ENCODE results near the gene CAMTA1. TPM values are rescaled to one million over a fixed set of nuclear protein-coding genes. Genes with fewer than 3 reads are reported as not detected.
"Not testable (repeated sequence)": the region's sequence is repeated elsewhere in the genome, so short reads cannot be mapped to it uniquely, and the experiment has no call there.

The CAMTA1 gene
- polyA plus RNA-seq, 4 donors: 89.3 to 98.2 (median 92.9) TPM

GRCh38 chr1:7704214-7705047, 919.2 kb downstream of the CAMTA1 start:
- peak; percentile 80 to 86 (median 82) for DNase-seq (ENCODE audit: low read depth in 4 of 4, low spot score in 3 of 4)

GRCh38 chr1:7705048-7705907, 920.0 kb downstream of the CAMTA1 start:
- no peak for DNase-seq (ENCODE audit: low read depth in 4 of 4, low spot score in 3 of 4)

DNA sequence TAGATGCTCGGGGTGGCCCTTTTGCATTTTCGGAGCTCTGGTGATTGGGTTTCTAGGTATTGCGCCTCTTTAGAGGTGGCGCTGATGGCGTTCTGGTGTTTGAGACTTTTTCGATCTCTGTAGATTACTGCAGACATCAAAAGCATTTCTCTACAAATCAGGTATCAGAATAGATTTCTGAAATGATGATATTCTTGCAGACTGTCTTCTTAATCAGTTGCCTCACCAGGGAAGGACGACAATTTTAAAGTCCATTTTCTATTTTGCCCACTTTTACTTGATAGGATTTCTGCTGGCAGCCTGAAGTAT, 920.6 kb downstream of the CAMTA1 start:
- no peak for DNase-seq (ENCODE audit: low read depth in 4 of 4, low spot score in 3 of 4)

- no peak for DNase-seq (ENCODE audit: low read depth in 4 of 4, low spot score in 3 of 4)
These were observed 922.3 kb downstream of the CAMTA1 start for GRCh38 chr1:7707527-7707926.

DNA sequence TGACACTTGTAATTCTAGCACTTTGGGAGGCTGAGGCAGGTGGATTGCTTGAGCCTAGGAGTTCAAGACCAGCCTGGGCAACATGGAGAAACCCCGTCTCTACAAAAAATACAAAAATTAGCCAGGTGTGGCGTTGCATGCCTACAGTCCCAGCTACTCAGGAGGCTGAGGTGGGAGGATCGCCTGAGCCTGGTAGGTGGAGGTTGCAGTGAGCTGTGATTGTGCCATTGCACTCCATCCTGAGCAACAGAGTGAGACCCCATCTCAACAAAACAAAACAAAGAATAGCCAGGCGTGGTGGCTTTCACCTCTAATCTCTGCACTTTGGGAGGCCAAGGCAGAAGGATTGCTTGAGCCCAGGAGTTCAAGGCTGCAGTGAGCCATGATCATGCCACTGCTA, 922.8 kb downstream of the CAMTA1 start:
- not testable (repeated sequence) for DNase-seq (ENCODE audit: low read depth in 4 of 4, low spot score in 3 of 4)

- DNase-seq (ENCODE audit: low read depth in 4 of 4, low spot score in 3 of 4): no peak
These were observed 925.6 kb downstream of the CAMTA1 start for GRCh38 chr1:7710859-7711258.

- no peak for DNase-seq (ENCODE audit: low read depth in 4 of 4, low spot score in 3 of 4)
These were observed 927.6 kb downstream of the CAMTA1 start for GRCh38 chr1:7712731-7713323.

GRCh38 chr1:7716506-7716905, 931.3 kb downstream of the CAMTA1 start:
- DNase-seq (ENCODE audit: low read depth in 4 of 4, low spot score in 3 of 4): no peak

DNA sequence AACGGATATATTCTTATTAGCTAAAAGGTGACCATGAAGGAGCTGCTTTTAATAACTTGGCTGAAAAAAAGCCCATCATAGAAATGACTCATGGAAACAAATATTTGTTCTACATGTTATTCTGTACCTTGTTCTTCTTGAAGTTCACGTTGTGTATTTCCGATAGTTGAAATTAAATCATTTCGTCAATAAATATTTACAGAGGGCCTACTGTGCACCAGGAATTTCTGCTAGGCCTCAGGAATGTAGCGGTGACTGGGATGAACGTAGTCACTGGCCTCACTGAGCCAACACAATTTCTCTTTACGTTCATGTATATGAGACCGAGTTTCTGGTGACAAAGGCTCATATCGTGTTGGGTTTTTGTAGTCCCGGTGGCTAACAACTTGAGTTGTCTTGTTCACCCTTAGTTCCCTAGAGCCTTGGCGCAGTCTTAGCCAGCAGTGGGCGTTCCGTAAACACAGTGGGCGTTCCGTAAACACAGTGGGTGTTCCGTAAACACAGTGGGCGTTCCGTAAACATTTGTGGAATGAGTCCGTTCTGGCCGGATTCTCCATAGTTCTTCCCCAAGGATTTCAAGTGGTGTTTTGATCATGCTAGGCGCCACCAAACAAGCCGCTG, 932.6 kb downstream of the CAMTA1 start:
- DNase-seq (ENCODE audit: low read depth in 4 of 4, low spot score in 3 of 4): no peak

DNA sequence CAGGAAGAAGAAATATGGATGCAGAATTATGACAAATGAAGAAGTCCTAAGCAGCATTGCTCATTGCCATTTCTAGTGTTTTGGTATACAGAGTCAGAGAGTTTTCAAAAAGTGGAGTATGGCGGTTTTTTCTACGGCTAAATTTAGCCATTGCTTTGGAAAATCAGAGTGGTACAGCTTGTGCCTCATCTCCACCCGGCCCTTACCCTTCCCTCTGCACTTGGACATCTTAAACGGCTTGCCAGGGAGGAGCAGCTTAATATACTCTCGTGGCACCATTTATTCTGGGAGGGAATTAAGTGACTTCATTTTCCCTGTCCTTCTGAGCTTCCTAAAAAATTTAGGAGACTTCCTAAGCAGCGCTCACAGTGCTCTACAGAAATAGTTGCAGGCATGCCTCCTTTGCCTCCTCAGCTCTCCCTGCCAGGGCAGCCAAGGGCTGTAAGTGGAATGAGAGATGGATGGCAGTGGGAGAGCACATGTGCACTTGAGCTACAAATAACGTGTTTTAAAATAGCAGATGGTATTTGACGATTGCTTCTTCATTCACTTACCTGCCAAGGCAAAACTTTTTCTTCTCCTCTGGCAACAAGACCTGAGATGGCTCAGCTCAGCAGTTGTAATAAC, 934.3 kb downstream of the CAMTA1 start:
- no peak for DNase-seq (ENCODE audit: low read depth in 4 of 4, low spot score in 3 of 4)

GRCh38 chr1:7721940-7722669, 936.9 kb downstream of the CAMTA1 start:
- DNase-seq (ENCODE audit: low read depth in 4 of 4, low spot score in 3 of 4): no peak

GRCh38 chr1:7722670-7723012, 937.4 kb downstream of the CAMTA1 start:
- no peak for DNase-seq (ENCODE audit: low read depth in 4 of 4, low spot score in 3 of 4)

DNA sequence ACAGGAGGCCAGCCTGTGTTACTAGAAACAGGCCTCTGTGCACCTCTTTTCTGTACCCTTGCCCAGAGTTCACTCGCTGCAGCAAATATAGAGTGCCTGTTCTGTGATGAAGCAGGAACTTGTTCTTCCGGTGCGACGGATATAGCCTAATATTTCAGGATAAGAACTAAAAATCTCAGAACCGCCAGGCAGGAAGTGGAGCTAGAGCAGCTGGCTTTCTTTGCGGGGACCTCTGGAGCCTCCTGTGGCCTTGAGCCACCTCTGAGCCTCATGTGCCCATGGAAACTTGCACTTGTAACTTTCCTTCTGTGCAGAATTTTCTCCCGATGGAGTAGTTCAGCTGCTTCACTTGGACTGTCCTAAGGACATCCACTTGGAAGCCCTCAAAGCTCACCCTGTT, 941.4 kb downstream of the CAMTA1 start:
- no peak for DNase-seq (ENCODE audit: low read depth in 4 of 4, low spot score in 3 of 4)

DNA sequence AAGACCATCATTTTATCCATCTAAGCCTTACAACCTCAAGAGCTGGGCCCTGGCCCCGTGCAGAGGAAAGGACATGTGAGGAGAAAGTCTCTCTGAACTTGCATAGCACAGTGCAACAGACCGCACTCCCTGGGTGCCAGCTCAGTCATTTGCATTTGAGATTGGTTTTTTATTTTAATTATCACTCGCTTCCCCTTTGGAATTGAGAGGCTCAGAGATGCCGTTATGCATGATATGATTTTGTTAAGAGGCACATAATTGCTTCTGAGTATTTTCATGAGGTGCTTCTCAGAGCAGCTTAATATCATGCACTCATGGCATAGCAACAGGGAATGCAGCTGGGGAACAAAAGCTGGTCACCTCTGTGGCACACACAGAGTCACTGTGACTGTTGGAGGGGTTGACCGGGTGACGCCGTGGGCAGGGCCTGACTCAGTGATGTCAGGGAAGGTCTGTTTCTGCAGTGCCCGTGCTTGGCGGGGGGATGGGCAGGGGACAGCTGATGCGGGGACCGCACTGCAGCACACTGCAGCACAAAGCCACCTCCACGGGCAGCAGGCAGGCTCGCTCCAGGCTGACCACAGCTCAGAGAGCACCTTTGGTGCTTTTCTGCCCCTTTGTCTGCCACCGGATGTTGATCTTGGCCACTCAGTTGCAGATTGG, 942.7 kb downstream of the CAMTA1 start:
- no peak for DNase-seq (ENCODE audit: low read depth in 4 of 4, low spot score in 3 of 4)

GRCh38 chr1:7729761-7730160, 944.5 kb downstream of the CAMTA1 start:
- DNase-seq (ENCODE audit: low read depth in 4 of 4, low spot score in 3 of 4): no peak

DNA sequence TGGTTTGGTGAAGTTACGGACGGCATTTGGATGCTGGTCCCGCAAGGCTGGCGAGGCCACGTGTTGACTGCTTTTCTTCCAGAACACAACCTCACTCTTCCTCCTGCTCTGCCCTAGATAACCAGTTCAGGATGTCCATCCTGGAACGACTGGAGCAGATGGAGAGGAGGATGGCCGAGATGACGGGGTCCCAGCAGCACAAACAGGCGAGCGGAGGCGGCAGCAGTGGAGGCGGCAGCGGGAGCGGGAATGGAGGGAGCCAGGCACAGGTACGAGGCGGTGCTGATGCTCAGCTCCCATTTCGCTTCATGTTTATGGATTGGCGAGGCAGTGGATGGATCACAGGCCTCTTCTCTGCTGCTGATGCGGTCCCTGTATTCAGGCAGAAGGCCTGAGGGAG, 947.1 kb downstream of the CAMTA1 start:
- DNase-seq (ENCODE audit: low read depth in 4 of 4, low spot score in 3 of 4): no peak

- no peak for DNase-seq (ENCODE audit: low read depth in 4 of 4, low spot score in 3 of 4)
These were observed 948.0 kb downstream of the CAMTA1 start for GRCh38 chr1:7733276-7733675.

DNA sequence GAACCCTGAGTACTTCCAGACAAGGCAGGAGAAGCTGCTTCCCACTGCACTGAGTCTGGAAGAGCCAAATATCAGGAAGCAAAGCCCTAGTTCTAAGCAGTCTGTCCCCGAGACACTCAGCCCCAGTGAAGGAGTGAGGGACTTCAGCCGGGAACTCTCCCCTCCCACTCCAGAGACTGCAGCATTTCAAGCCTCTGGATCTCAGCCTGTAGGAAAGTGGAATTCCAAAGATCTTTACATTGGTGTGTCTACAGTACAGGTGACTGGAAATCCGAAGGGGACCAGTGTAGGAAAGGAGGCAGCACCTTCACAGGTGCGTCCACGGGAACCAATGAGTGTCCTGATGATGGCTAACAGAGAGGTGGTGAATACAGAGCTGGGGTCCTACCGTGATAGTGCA, 952.8 kb downstream of the CAMTA1 start:
- DNase-seq (ENCODE audit: low read depth in 4 of 4, low spot score in 3 of 4): no peak

GRCh38 chr1:7743346-7743745, 958.1 kb downstream of the CAMTA1 start:
- no peak for DNase-seq (ENCODE audit: low read depth in 4 of 4, low spot score in 3 of 4)

GRCh38 chr1:7744882-7745281, 959.6 kb downstream of the CAMTA1 start:
- DNase-seq (ENCODE audit: low read depth in 4 of 4, low spot score in 3 of 4): no peak

Measured in right renal pelvis (tissue), 4 donors.